Activated B cell treated with CpG ODN at 0.5 μM for 24 hours (primary cell): Measurements from ENCODE around the gene HMGA1. TPM values are rescaled to one million over a fixed set of nuclear protein-coding genes. Genes with fewer than 3 reads are reported as not detected.

ENCODE experiments used
- ATAC-seq: fragments of 200-7000 bp; cut with Tn5 transposase; one replicate; pipeline ENCODE4 v1.10.0; 2021; ENCODE audit warnings: low read depth, mild to moderate bottlenecking, moderate library complexity
- CTCF ChIA-PET: fragments of 350-600 bp; sonication (Branson Sonifier 250); formaldehyde crosslinking; loops from one replicate; lab custom pipeline; 2021; ENCODE audit warnings: antibody characterized with exemption; lab: Charles Lee
- POLR2A ChIA-PET: fragments of 350-600 bp; sonication (Branson Sonifier 250); formaldehyde crosslinking; loops from one replicate; lab custom pipeline; 2021; ENCODE audit warnings: antibody characterized with exemption; lab: Charles Lee
- DNase-seq: peaks from one replicate; pipeline ENCODE4 v3.0.0; 2022
- H3K27ac Mint-ChIP-seq: one replicate; pipeline ENCODE4 v1.8.0; 2020; ENCODE audit warnings: mixed read lengths
- H3K27me3 Mint-ChIP-seq: one replicate; pipeline ENCODE4 v1.8.0; 2021; ENCODE audit warnings: mixed read lengths
- H3K36me3 Mint-ChIP-seq: one replicate; pipeline ENCODE4 v1.8.0; 2021; ENCODE audit warnings: low read depth, mixed read lengths
- H3K4me1 Mint-ChIP-seq: one replicate; pipeline ENCODE4 v1.8.0; 2021; ENCODE audit warnings: mixed read lengths
- H3K4me3 Mint-ChIP-seq: one replicate; pipeline ENCODE4 v1.8.0; 2020; ENCODE audit warnings: mild to moderate bottlenecking, mixed read lengths
- H3K9me3 Mint-ChIP-seq: one replicate; pipeline ENCODE4 v1.8.0; 2020; ENCODE audit warnings: mixed read lengths
- intact Hi-C: fragments of 100-400 bp; cut with micrococcal nuclease; formaldehyde crosslinking; loops from one replicate; pipeline ENCODE4 v1.15.1; 2024
- total RNA-seq: library from RNA; stranded (reverse); gene quantifications from 2 replicates; pipeline ENCODE4 v1.2.3, GENCODE V29; 2022
- TF ChIP-seq, protein P1 (sequence below): fragments of 200-600 bp; IDR thresholded peaks from one replicate; pipeline ENCODE4 v1.8.0; 2022; ENCODE audit warnings: antibody characterized with exemption, mild to moderate bottlenecking

The HMGA1 gene
- total RNA-seq, 1 donor from 2014 or later = 188 TPM

DNA sequence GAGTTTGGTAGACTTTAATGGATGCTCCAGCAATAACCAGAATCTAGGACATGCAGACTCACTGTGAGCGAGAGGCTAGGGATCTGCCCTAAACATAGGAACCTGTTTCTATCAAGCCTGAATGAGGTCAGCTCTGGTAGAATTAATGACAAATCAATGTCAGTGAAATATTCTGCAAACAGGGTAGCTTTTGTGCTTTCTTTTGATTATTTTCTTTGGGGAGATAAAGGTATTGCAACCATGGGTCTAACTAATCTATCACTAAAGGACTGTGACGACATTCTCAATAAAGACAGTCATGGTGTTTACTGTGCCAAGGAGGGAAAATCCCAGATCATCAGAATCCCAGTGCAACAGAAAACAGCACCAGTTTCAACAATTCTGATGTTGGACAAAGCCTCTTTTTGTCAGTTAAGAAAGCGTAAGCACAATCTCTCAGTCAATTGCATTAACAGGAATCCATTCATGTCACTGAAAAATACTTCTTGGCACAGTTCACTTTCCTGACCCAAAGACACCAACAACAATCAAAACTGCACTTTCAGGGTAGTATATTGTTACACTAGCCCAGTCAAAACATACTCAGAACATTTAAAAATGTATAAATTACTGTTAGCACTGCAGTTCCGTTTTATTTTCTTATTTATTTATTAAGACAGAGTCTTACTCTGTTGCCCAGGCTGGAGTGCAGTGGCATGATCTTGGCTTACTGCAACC, 48.9 kb downstream of the HMGA1 start:
- DNase-seq (no peak), ATAC-seq (no peak)
- peak overlapping the region; percentile 19 for H3K27ac Mint-ChIP-seq
- TF ChIP-seq, protein P1, sequence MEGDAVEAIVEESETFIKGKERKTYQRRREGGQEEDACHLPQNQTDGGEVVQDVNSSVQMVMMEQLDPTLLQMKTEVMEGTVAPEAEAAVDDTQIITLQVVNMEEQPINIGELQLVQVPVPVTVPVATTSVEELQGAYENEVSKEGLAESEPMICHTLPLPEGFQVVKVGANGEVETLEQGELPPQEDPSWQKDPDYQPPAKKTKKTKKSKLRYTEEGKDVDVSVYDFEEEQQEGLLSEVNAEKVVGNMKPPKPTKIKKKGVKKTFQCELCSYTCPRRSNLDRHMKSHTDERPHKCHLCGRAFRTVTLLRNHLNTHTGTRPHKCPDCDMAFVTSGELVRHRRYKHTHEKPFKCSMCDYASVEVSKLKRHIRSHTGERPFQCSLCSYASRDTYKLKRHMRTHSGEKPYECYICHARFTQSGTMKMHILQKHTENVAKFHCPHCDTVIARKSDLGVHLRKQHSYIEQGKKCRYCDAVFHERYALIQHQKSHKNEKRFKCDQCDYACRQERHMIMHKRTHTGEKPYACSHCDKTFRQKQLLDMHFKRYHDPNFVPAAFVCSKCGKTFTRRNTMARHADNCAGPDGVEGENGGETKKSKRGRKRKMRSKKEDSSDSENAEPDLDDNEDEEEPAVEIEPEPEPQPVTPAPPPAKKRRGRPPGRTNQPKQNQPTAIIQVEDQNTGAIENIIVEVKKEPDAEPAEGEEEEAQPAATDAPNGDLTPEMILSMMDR = no peak
- ChIA-PET POLR2A (no interaction called here), CTCF (no interaction called here)
- H3K27me3 Mint-ChIP-seq = no peaks in the 10 kb centered on the region
- intact Hi-C loops = no loop called here
- no peak overlapping the region for H3K4me3 Mint-ChIP-seq
- peaks cover 46% of the 10 kb centered on the region for H3K4me1 Mint-ChIP-seq
- H3K36me3 Mint-ChIP-seq = peaks cover 59% of the 10 kb centered on the region
- H3K9me3 Mint-ChIP-seq = no peaks in the 10 kb centered on the region

DNA sequence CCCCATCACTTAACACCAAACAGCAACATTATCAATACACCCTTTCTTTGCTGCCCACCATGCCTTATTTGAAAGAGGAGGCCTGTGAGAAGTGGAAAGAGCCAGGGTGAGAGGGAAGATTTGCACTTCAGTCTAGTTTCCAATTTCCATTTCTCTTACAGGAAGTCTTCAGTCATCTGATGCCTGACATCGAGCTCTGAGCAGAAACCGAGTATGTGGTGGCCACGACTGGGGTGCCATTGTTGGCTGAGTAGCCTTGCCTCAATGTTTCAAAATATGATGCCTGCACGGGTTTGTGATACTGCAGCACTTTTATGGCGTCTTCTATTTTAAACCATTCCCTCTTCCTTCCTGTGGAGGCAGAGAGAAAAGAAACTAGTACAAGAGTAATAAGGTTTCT, 51.9 kb downstream of the HMGA1 start:
- ATAC-seq (no peak), DNase-seq (no peak)
- H3K27me3 Mint-ChIP-seq = no peaks in the 10 kb centered on the region
- no peaks in the 10 kb centered on the region for H3K9me3 Mint-ChIP-seq
- H3K4me1 Mint-ChIP-seq = peaks cover 53% of the 10 kb centered on the region
- ChIA-PET CTCF (no interaction called here), POLR2A (no interaction called here)
- intact Hi-C loops = no loop called here
- H3K4me3 Mint-ChIP-seq = no peak overlapping the region
- peak overlapping the region; percentile 39 for H3K27ac Mint-ChIP-seq
- H3K36me3 Mint-ChIP-seq = peaks cover 64% of the 10 kb centered on the region
- TF ChIP-seq, protein P1 = no peak

DNA sequence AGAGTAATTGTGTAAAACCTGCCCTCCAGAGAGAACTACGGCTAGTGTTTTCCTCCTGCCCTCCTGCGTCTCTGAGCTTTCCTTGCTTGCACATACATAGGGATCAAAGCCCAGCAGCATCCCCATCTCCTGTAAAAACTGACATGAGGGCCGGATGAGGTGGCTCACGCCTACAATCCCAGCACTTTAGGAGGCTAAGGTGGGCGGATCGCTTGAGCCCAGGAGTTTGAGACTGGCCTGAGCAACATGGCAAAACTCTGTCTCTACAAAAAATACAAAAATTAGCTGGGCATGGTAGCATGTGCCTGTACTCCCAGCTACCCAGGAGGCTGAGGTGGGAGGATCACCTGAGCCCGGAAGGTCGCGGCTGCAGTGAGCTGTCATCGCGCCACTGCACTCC, 52.5 kb downstream of the HMGA1 start:
- Mint-ChIP-seq H3K27me3 (no peaks in the 10 kb centered on the region), H3K4me3 (no peak overlapping the region)
- intact Hi-C loops = no loop called here

DNA sequence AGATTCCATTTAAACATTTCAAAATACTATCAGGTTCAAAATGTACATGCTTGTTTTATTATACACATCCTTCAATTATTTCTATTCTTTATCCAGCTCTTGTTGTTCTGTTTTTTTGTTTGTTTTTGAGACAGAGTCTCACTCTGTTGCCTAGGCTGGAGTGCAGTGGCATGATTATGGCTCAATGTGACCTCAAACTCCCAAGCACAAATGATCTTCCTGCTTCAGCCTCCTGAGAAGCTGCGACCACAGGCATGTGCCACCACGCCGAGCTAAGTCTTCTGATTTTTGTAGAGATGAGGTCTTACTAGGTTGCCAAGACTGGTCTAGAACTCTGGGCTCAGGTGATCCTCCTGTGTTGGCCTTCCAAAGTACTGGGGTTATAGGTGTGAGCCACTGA, 56.3 kb downstream of the HMGA1 start:
- H3K4me1 Mint-ChIP-seq = peaks cover 59% of the 10 kb centered on the region
- intact Hi-C loops = no loop called here
- ATAC-seq (no peak), DNase-seq (no peak)
- ChIA-PET POLR2A (no interaction called here), CTCF (no interaction called here)
- peaks cover 39% of the 10 kb centered on the region for H3K36me3 Mint-ChIP-seq
- H3K27me3 Mint-ChIP-seq = no peaks in the 10 kb centered on the region
- no peaks in the 10 kb centered on the region for H3K9me3 Mint-ChIP-seq
- TF ChIP-seq, protein P1 = no peak
- H3K4me3 Mint-ChIP-seq = no peak overlapping the region
- H3K27ac Mint-ChIP-seq = no peak overlapping the region

More for the DNA sequence above, 52.5 kb downstream of the HMGA1 start:
- peaks cover 65% of the 10 kb centered on the region for H3K36me3 Mint-ChIP-seq
- POLR2A ChIA-PET = no interaction called here
- DNase-seq (no peak), ATAC-seq (no peak)
- CTCF ChIA-PET = no interaction called here
- H3K27ac Mint-ChIP-seq = peak overlapping the region; percentile 39
- H3K4me1 Mint-ChIP-seq = peaks cover 56% of the 10 kb centered on the region
- H3K9me3 Mint-ChIP-seq = no peaks in the 10 kb centered on the region
- TF ChIP-seq, protein P1 = no peak

DNA sequence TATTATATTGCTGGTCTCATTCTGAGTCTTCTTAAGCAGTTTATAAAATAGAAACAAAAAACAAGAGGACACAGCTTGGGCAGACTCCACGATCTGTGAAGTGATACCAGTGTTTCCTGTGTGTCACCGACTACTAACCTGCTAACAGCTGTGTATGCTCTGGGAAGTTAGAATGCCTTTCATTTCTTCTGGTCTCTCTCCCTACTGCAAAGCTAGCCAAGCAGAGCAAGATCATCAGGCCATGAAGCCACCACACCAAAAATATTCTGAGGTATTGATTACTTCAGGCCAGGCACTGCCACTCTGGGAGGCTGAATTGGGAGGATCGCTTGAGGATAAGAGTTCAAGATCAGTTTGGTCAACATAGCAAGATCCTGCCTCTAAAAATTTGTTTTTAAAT, 59.0 kb downstream of the HMGA1 start:
- H3K9me3 Mint-ChIP-seq = no peaks in the 10 kb centered on the region
- ChIA-PET POLR2A (interaction anchor here (0.5 to 1.5 kb wide), 7 partner anchors 45 to 129 kb away, joined by 3 to 6 read pairs (median 3); partner anchors contain the start of genes HMGA1 and NUDT3), CTCF (interaction anchor here (1.0 to 1.3 kb wide), 3 partner anchors 46 to 97 kb away, joined by 3 to 7 read pairs (median 3); partner anchors contain the start of gene NUDT3)
- H3K27ac Mint-ChIP-seq = peak overlapping the region; percentile 94
- DNase-seq = no peak
- peaks cover 66% of the 10 kb centered on the region for H3K4me1 Mint-ChIP-seq
- TF ChIP-seq, protein P1 = no peak
- intact Hi-C loops = loop anchor here (1.0 to 5.0 kb wide), 3 partner anchors 37 to 97 kb away; partner anchors contain the start of genes NUDT3 and SMIM29
- peaks cover 30% of the 10 kb centered on the region for H3K36me3 Mint-ChIP-seq
- H3K27me3 Mint-ChIP-seq = no peaks in the 10 kb centered on the region
- H3K4me3 Mint-ChIP-seq = peak overlapping the region; percentile 52
- peak; percentile 90 for ATAC-seq

Other genes starting within 250 kb of the HMGA1 start
- gene GRM4, start 90.8 kb upstream of the HMGA1 start, total RNA-seq = not detected in 2 replicates
- gene SMIM29, start 12.1 kb downstream of the HMGA1 start, total RNA-seq = 25.8 and 27.7 TPM in 2 replicates
- gene NUDT3, start 155.8 kb downstream of the HMGA1 start, total RNA-seq = 24.1 and 27.0 TPM in 2 replicates
- 2,903 and 3,402 TPM in 2 replicates for gene RPS10, start 189.2 kb downstream of the HMGA1 start, total RNA-seq
- 0.11 and 0.20 TPM in 2 replicates for gene PACSIN1, start 229.2 kb downstream of the HMGA1 start, total RNA-seq